Measurements from ENCODE around the gene BAIAP2.

Gene BAIAP2

GRCh38 chr17:81019563-81020442, 15.1 kb upstream of the BAIAP2 start:
- DNase-seq, result peak in 2 of 42 donors; percentile 2 to 16
- intact Hi-C loops (cut with DNase I), result no loop called here

- no peak for DNase-seq
- intact Hi-C loops (cut with DNase I), result no loop called here
These were observed 14.5 kb upstream of the BAIAP2 start for GRCh38 chr17:81020443-81020766.

- intact Hi-C loops (cut with DNase I), result no loop called here
- peak in 20 of 42 donors; percentile 36 to 79 (median 58) for DNase-seq
These were observed 14.0 kb upstream of the BAIAP2 start for GRCh38 chr17:81020767-81021497.

- intact Hi-C loops (cut with DNase I), result no loop called here
- DNase-seq, result no peak
These were observed 13.2 kb upstream of the BAIAP2 start for GRCh38 chr17:81021531-81022343.

- peak in 1 of 42 donors; percentile 2 for DNase-seq
- intact Hi-C loops (cut with DNase I), result no loop called here
These were observed 12.6 kb upstream of the BAIAP2 start for GRCh38 chr17:81022344-81022676.

- intact Hi-C loops (cut with DNase I), result no loop called here
- peak in 19 of 42 donors; percentile 44 to 83 (median 65) for DNase-seq
These were observed 9.7 kb upstream of the BAIAP2 start for GRCh38 chr17:81025065-81025740.

GRCh38 chr17:81025741-81026129, 9.2 kb upstream of the BAIAP2 start:
- intact Hi-C loops (cut with DNase I), result no loop called here

GRCh38 chr17:81026266-81027036, 8.5 kb upstream of the BAIAP2 start:
- intact Hi-C loops (cut with DNase I), result no loop called here
- peak in 3 of 42 donors; percentile 9 to 28 (median 18) for DNase-seq

More at GRCh38 chr17:81025741-81026129, 9.2 kb upstream of the BAIAP2 start:
- peak in 11 of 42 donors; percentile 41 to 75 (median 51) for DNase-seq

GRCh38 chr17:81027038-81027437, 7.9 kb upstream of the BAIAP2 start:
- intact Hi-C loops (cut with DNase I), result no loop called here

GRCh38 chr17:81027591-81028505, 7.1 kb upstream of the BAIAP2 start:
- DNase-seq, result peak; percentile 54 to 96 (median 83)
- intact Hi-C loops (cut with DNase I), result no loop called here

More at GRCh38 chr17:81027038-81027437, 7.9 kb upstream of the BAIAP2 start:
- peak in 15 of 42 donors; percentile 35 to 80 (median 66) for DNase-seq

- intact Hi-C loops (cut with DNase I), result no loop called here
- DNase-seq, result peak in 1 of 42 donors; percentile 11
These were observed 6.5 kb upstream of the BAIAP2 start for GRCh38 chr17:81028506-81028858.

- peak in 1 of 42 donors; percentile 14 for DNase-seq
- intact Hi-C loops (cut with DNase I), result loop anchor here (10.0 kb wide), 1 partner anchor 195 kb away; the partner anchor contains the start of gene CEP131
These were observed 5.1 kb upstream of the BAIAP2 start for GRCh38 chr17:81029859-81030258.

GRCh38 chr17:81030312-81030711, 4.6 kb upstream of the BAIAP2 start:
- intact Hi-C loops (cut with DNase I), result loop anchor here (10.0 kb wide), 1 partner anchor 194 kb away; the partner anchor contains the start of gene CEP131
- DNase-seq, result peak in 1 of 42 donors; percentile 11

GRCh38 chr17:81030741-81031565, 4.0 kb upstream of the BAIAP2 start:
- intact Hi-C loops (cut with DNase I), result loop anchor here (10.0 kb wide), 1 partner anchor 194 kb away; the partner anchor contains the start of gene CEP131

GRCh38 chr17:81031566-81032550, 3.1 kb upstream of the BAIAP2 start:
- peak in 13 of 42 donors; percentile 8 to 38 (median 17) for DNase-seq
- intact Hi-C loops (cut with DNase I), result loop anchor here (10.0 kb wide), 1 partner anchor 193 kb away; the partner anchor contains the start of gene CEP131

More at GRCh38 chr17:81030741-81031565, 4.0 kb upstream of the BAIAP2 start:
- DNase-seq, result peak in 13 of 42 donors; percentile 1 to 54 (median 30)
